ENCODE results near the gene PCDHA2. TPM values are rescaled to one million over a fixed set of nuclear protein-coding genes. Genes with fewer than 3 reads are reported as not detected.

The PCDHA2 gene
- total and polyA plus RNA-seq, 2 of the 8 experiments (the other 6 are each of a cell fraction or from before 2014, with no cell fraction given) = 0.86 to 1.9 TPM

GRCh38 chr5:140808889-140809291 lies 14.2 kb downstream of the PCDHA2 start (continued):
- TF ChIP-seq CTCF (IDR thresholded peaks at IDR 0.05; ENCODE audit: control extremely low read depth in 1 of 3, insufficient read depth in 1 of 3, low read depth in 1 of 3, low read length in 3 of 3) = no peak
